H1 (cell line): ENCODE results near the gene EXOSC5. TPM values are rescaled to one million over a fixed set of nuclear protein-coding genes. Genes with fewer than 3 reads are reported as not detected.

Experiments
- CTCF ChIA-PET: fragments of 300-600 bp; sonication (Branson Sonifier 250); formaldehyde crosslinking; loops from one replicate; lab custom pipeline; 2021; ENCODE audit not compliant: partially characterized antibody; lab: Charles Lee
- POLR2A ChIA-PET: fragments of 300-600 bp; sonication (Branson Sonifier 250); formaldehyde crosslinking; loops from one replicate; lab custom pipeline; 2021; ENCODE audit warnings: inconsistent platforms; ENCODE audit not compliant: partially characterized antibody; lab: Charles Lee
- DNase-seq, 2 experiments: peaks; one replicate each; pipeline versions ENCODE4 v3.0.0 to v3.0.0-alpha.2; 2010 to 2022; ENCODE audit warnings: low spot score in 2 of 2, low read depth in 1 of 2, mixed read lengths in 1 of 2
- FAIRE-seq: peaks from 2 replicates; lab custom pipeline; 2011; peaks lifted over from hg19 to GRCh38; lab: Jason Lieb, UNC
- H2AFZ ChIP-seq: 2 replicates; pipeline ENCODE4 v1.8.1; 2012; ENCODE audit warnings: low read length, inconsistent platforms
- H2AK5ac ChIP-seq: 2 replicates; pipeline ENCODE4 v1.6.1; 2013; ENCODE audit warnings: low read depth, low read length
- H2BK120ac ChIP-seq: replicated peaks from 2 replicates; pipeline ENCODE3; 2013; ENCODE audit warnings: low read depth, low read length, inconsistent platforms
- H2BK12ac ChIP-seq: 2 replicates; pipeline ENCODE4 v1.6.1; 2013; ENCODE audit warnings: low read depth, low read length
- H2BK15ac ChIP-seq: 2 replicates; pipeline ENCODE4 v1.6.1; 2013; ENCODE audit warnings: low read length
- H2BK20ac ChIP-seq: 2 replicates; pipeline ENCODE4 v1.6.1; 2013; ENCODE audit warnings: low read length
- H2BK5ac ChIP-seq: 2 replicates; pipeline ENCODE4 v1.6.1; 2013; ENCODE audit warnings: low read depth, low read length
- H3K14ac ChIP-seq: 2 replicates; pipeline ENCODE4 v1.6.1; 2013; ENCODE audit warnings: inconsistent platforms; ENCODE audit not compliant: insufficient read length
- H3K18ac ChIP-seq: 2 replicates; pipeline ENCODE4 v1.6.1; 2013; ENCODE audit warnings: low read length; ENCODE audit errors: extremely low read depth
- H3K23ac ChIP-seq: 2 replicates; pipeline ENCODE4 v1.6.1; 2013; ENCODE audit warnings: inconsistent platforms; ENCODE audit not compliant: insufficient read length
- H3K23me2 ChIP-seq: 2 replicates; pipeline ENCODE4 v1.6.1; 2013; ENCODE audit warnings: low read depth, low read length
- H3K27ac ChIP-seq: 2 replicates; pipeline ENCODE4 v1.6.1; 2011; ENCODE audit warnings: low read depth, low read length, inconsistent platforms
- H3K27me3 ChIP-seq, 4 experiments: replicated peaks in 1 of 4; 1 replicate in 1 of 4; 2 replicates in 3 of 4; pipeline versions ENCODE4 v1.6.1 to v1.8.1; 2011 to 2013; ENCODE audit warnings: low read length in 3 of 4, mild to moderate bottlenecking in 3 of 4, inconsistent platforms in 2 of 4, mixed read lengths in 2 of 4, moderate library complexity in 1 of 4; ENCODE audit not compliant: control insufficient read depth in 3 of 4, insufficient read depth in 3 of 4; ENCODE audit errors: extremely low read depth in 1 of 4
- H3K36me3 ChIP-seq, 4 experiments: 2 replicates each; pipeline versions ENCODE4 v1.6.1 to v1.8.1; 2011 to 2013; ENCODE audit warnings: mild to moderate bottlenecking in 4 of 4, low read length in 3 of 4, moderate library complexity in 2 of 4, control low read depth in 1 of 4, inconsistent platforms in 1 of 4; ENCODE audit not compliant: insufficient read depth in 4 of 4, control insufficient read depth in 2 of 4
- H3K4ac ChIP-seq: replicated peaks from 2 replicates; pipeline ENCODE3; 2013; ENCODE audit warnings: low read length, low read depth, mixed read lengths, inconsistent platforms; ENCODE audit not compliant: insufficient read length
- H3K4me1 ChIP-seq, 4 experiments: replicated peaks in 1 of 4; 1 replicate in 1 of 4; 2 replicates in 3 of 4; pipeline versions ENCODE4 v1.6.1 to v1.8.1; 2011 to 2013; ENCODE audit warnings: low read length in 3 of 4, inconsistent platforms in 2 of 4, mixed read lengths in 1 of 4; ENCODE audit not compliant: insufficient read depth in 4 of 4, control insufficient read depth in 3 of 4
- H3K4me2 ChIP-seq, 2 experiments: 2 replicates each; pipeline versions ENCODE4 v1.6.1 to v1.8.1; 2011 to 2013; ENCODE audit warnings: low read depth in 2 of 2, low read length in 2 of 2, control low read depth in 1 of 2, inconsistent platforms in 1 of 2, mild to moderate bottlenecking in 1 of 2; ENCODE audit not compliant: insufficient read depth in 1 of 2
- H3K4me3 ChIP-seq, 4 experiments: fragments of 200-600, 300-600 bp in 1 of 4; sonication (generic), shearing (Covaris generic), sonication (Bioruptor Twin) in 1 of 4; 2 replicates each; pipeline versions ENCODE4 v1.5.1 to v1.8.1; 2011 to 2016; ENCODE audit warnings: low read length in 4 of 4, low read depth in 3 of 4, control low read depth in 2 of 4, inconsistent platforms in 2 of 4, mild to moderate bottlenecking in 2 of 4, mixed read lengths in 1 of 4, moderate library complexity in 1 of 4; ENCODE audit not compliant: insufficient read depth in 2 of 4; ENCODE audit errors: extremely low read depth in 1 of 4
- H3K56ac ChIP-seq: replicated peaks from 2 replicates; pipeline ENCODE3; 2013; ENCODE audit warnings: low read depth, mild to moderate bottlenecking, mixed read lengths, low read length, inconsistent platforms; ENCODE audit not compliant: insufficient read length
- H3K79me1 ChIP-seq: 2 replicates; pipeline ENCODE4 v1.6.1; 2013; ENCODE audit warnings: low read depth, low read length, control low read depth
- H3K79me2 ChIP-seq, 2 experiments: 2 replicates each; pipeline versions ENCODE4 v1.6.1 to v1.8.1; 2012 to 2013; ENCODE audit warnings: low read length in 2 of 2, mild to moderate bottlenecking in 2 of 2, inconsistent platforms in 1 of 2; ENCODE audit not compliant: insufficient read depth in 2 of 2, control insufficient read depth in 1 of 2
- H3K9ac ChIP-seq, 4 experiments: replicated peaks in 1 of 4; 1 replicate in 1 of 4; 2 replicates in 3 of 4; pipeline versions ENCODE4 v1.6.1 to v1.8.1; 2011 to 2013; ENCODE audit warnings: low read depth in 3 of 4, low read length in 3 of 4, control low read depth in 2 of 4, mild to moderate bottlenecking in 2 of 4, moderate library complexity in 2 of 4, inconsistent platforms in 1 of 4; ENCODE audit errors: extremely low read depth in 1 of 4
- H3K9me3 ChIP-seq, 2 experiments: 2 replicates each; pipeline versions ENCODE4 v1.6.1 to v1.8.1; 2012 to 2013; ENCODE audit warnings: mild to moderate bottlenecking in 2 of 2, moderate library complexity in 2 of 2, control low read depth in 1 of 2, inconsistent platforms in 1 of 2, low read depth in 1 of 2, low read length in 1 of 2, mixed read lengths in 1 of 2; ENCODE audit not compliant: insufficient read depth in 2 of 2
- H4K20me1 ChIP-seq, 2 experiments: replicated peaks in 1 of 2; 2 replicates each; pipeline versions ENCODE3 to v1.8.1; 2011 to 2013; ENCODE audit warnings: inconsistent platforms in 2 of 2, low read length in 2 of 2, mild to moderate bottlenecking in 1 of 2; ENCODE audit not compliant: insufficient read depth in 2 of 2, control insufficient read depth in 1 of 2
- H4K5ac ChIP-seq: 2 replicates; pipeline ENCODE4 v1.6.1; 2013; ENCODE audit warnings: low read length, low read depth, mixed read lengths, inconsistent platforms; ENCODE audit not compliant: insufficient read length
- H4K8ac ChIP-seq: 2 replicates; pipeline ENCODE4 v1.8.0; 2013; ENCODE audit warnings: mild to moderate bottlenecking, moderate library complexity, low read length, inconsistent platforms; ENCODE audit not compliant: insufficient read depth; ENCODE audit errors: extremely low read depth
- H4K91ac ChIP-seq: replicated peaks from 2 replicates; pipeline ENCODE3; 2013; ENCODE audit warnings: low read length, mixed read lengths, inconsistent platforms; ENCODE audit not compliant: insufficient read length
- ASH2L ChIP-seq: fragments of 200-600, 300-600 bp; sonication (generic); IDR thresholded peaks from one replicate; pipeline ENCODE4 v1.7.1; 2017; ENCODE audit warnings: low read length
- BCL11A ChIP-seq, 2 experiments: IDR thresholded peaks; one replicate each; pipeline ENCODE4 v1.6.1; 2011; ENCODE audit warnings: low read depth in 2 of 2, low read length in 2 of 2, mild to moderate bottlenecking in 2 of 2
- CHD2 ChIP-seq: IDR thresholded peaks from 2 replicates; pipeline ENCODE4 v1.6.1; 2012; ENCODE audit warnings: low read length, improper control_type of control experiment
- FOSL1 ChIP-seq: IDR thresholded peaks from 2 replicates; pipeline ENCODE4 v1.6.1; 2011; ENCODE audit warnings: mild to moderate bottlenecking, low read depth, low read length, moderate library complexity; ENCODE audit not compliant: insufficient read depth
- JUND ChIP-seq: IDR thresholded peaks from 2 replicates; pipeline ENCODE4 v1.6.1; 2011; ENCODE audit warnings: mild to moderate bottlenecking, improper control_type of control experiment, low read length
- KDM5A ChIP-seq: fragments of 200-600 bp; IDR thresholded peaks from 2 replicates; pipeline ENCODE4 v1.7.1; 2012; ENCODE audit warnings: mild to moderate bottlenecking, low read length, inconsistent platforms, mixed read lengths
- SRF ChIP-seq: IDR thresholded peaks from 2 replicates; pipeline ENCODE4 v1.6.1; 2011; ENCODE audit warnings: mild to moderate bottlenecking, low read depth, low read length, moderate library complexity
- TAF1 ChIP-seq: IDR thresholded peaks from 2 replicates; pipeline ENCODE4 v1.6.1; 2011; ENCODE audit warnings: mild to moderate bottlenecking, low read depth, low read length
- WGBS, 2 experiments: shearing (Covaris generic) in 1 of 2; methylation state at CpG; one replicate each; pipeline versions ENCODE4 v1.1.6 to v1.1.7; 2013 to 2015; ENCODE audit warnings: low lambda C conversion rate in 2 of 2, mixed read lengths in 2 of 2, inconsistent platforms in 1 of 2, low coverage in 1 of 2, missing lambda C conversion rate in 1 of 2; ENCODE audit not compliant: insufficient replicate concordance in 2 of 2, insufficient coverage in 1 of 2, insufficient read length in 1 of 2; ENCODE audit errors: extremely low coverage in 1 of 2, missing lambda C conversion rate in 1 of 2; 5-methylcytosine and 5-hydroxymethylcytosine counted together
- polyA plus RNA-seq, 7 experiments: library from polyadenylated mRNA; depleted of rRNA in 3 of 7; stranded (reverse) in 5 of 7; unstranded in 2 of 7; fragments of >200 nt in 5 of 7; fragments of 200-250 nt in 2 of 7; gene quantifications; 1 replicate in 5 of 7; 2 replicates in 1 of 7; 4 replicates in 1 of 7; pipeline versions ENCODE4 v1.2.1 to v1.2.3, GENCODE V29; 2011 to 2013; ENCODE audit warnings: missing spikeins in 2 of 7, mixed read lengths in 2 of 7
- total RNA-seq: library from RNA; stranded (reverse); fragmentation: NEBNext Ultra II Directional; extraction: Animal tissue kit (Norgen Biotek cat#: 25700); gene quantifications from 2 replicates; pipeline ENCODE4 v1.2.1, GENCODE V29; 2021

Gene EXOSC5
- total and polyA plus RNA-seq, 2 of the 8 experiments (the other 6 are each of a cell fraction or from before 2014, with no cell fraction given) = 56.2 to 92.8 TPM

- no peak overlapping the region for H2BK5ac ChIP-seq
- H2BK15ac ChIP-seq = no peak overlapping the region
- 87% methylated on average over 2 of the region's 2 CpGs; no CpG with 5 or more reads in 1 of the 2 experiments for WGBS, 2 experiments
- H3K79me2 ChIP-seq = peaks cover 0 to 33% of the 10 kb centered on the region in 2 experiments; a peak in 2 of 4 replicates
- no peak overlapping the region for H4K8ac ChIP-seq
- peaks cover 0 to 5% (median 0%) of the 10 kb centered on the region in 4 experiments; a peak in 5 of 7 replicates for H3K4me1 ChIP-seq
- H3K18ac ChIP-seq = no peak overlapping the region
- H3K27me3 ChIP-seq = no peaks in the 10 kb centered on the region
- H3K4me2 ChIP-seq = no peak overlapping the region; a peak in 1 of 4 replicates
- H3K36me3 ChIP-seq = no peaks in the 10 kb centered on the region
- no peak overlapping the region for H2BK20ac ChIP-seq
- H2BK12ac ChIP-seq = no peak overlapping the region
- H4K5ac ChIP-seq = no peak overlapping the region
- no peaks in the 10 kb centered on the region for H3K9me3 ChIP-seq
- ChIA-PET CTCF (no interaction called here), POLR2A (interaction anchor here (0.9 to 2.0 kb wide), 4 partner anchors 8 to 40 kb away, joined by 3 to 10 read pairs (median 8); partner anchors contain the start of genes B3GNT8 and DMAC2)
- no peak overlapping the region for H4K91ac ChIP-seq
- no peak overlapping the region for H3K4ac ChIP-seq
- peaks cover 0 to 1% of the 10 kb centered on the region in 2 experiments for H4K20me1 ChIP-seq
- no peak overlapping the region for H3K9ac ChIP-seq
- TF ChIP-seq JUND = no peak
- TF ChIP-seq KDM5A = no peak
- no peak for TF ChIP-seq FOSL1
- no peak for TF ChIP-seq ASH2L
- no peak for TF ChIP-seq TAF1
- TF ChIP-seq SRF = no peak
- no peak for TF ChIP-seq CHD2
- no peak for TF ChIP-seq BCL11A (IDR thresholded peaks at IDR 0.05; ENCODE audit: low read depth in 2 of 2, low read length in 2 of 2)
- H3K56ac ChIP-seq = no peak overlapping the region
- no peak overlapping the region for H2BK120ac ChIP-seq
- no peak overlapping the region for H3K4me3 ChIP-seq
- H3K27ac ChIP-seq = no peak overlapping the region
- no peak overlapping the region for H3K14ac ChIP-seq
- no peak for DNase-seq
- H2AFZ ChIP-seq = no peak overlapping the region
- H3K79me1 ChIP-seq = peaks cover 10% of the 10 kb centered on the region; the same call in 1 of the 2 replicates
- H3K23me2 ChIP-seq = peaks cover 4% of the 10 kb centered on the region
- no peak overlapping the region for H3K23ac ChIP-seq
- no peak overlapping the region for H2AK5ac ChIP-seq
- FAIRE-seq = no peak
These were observed 2.4 kb upstream of the EXOSC5 start for GRCh38 chr19:41399525-41399924.
